ENCODE data around the gene NPLOC4.

Gene NPLOC4

DNA sequence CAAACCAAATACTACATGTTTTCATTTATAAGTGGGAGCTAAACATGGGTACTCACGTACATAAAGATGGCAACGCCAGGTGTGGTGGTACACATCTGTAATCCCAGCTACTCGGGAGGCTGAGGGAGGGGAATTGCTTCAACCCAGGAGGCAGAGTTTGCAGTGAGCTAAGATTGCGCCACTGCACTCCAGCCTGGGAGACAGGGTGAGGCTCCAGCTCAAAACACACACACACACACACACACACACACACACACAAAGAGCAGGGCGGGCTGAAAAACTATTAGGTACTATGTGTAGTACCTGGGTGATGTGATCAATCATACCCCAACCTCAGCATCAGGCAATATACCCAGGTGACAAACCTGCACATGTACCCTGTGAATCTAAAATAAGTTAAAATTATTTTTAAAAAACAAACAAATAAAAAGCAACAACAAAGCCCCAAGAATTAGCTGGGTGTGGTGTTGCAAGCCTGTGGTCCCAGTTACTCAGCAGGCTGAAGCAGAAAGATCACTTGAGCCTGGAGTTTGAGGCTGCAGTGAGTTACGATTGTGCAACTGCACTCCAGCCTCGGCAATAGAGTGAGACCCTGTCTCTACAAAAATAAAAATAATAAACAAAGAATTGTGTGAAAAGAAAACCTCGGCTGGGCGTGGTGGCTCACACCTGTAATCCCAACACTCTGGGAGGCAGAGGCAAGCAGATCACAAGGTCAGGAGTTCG lies 72.9 kb downstream of the NPLOC4 start:
- peak in 1 of 2 experiments; percentile 20 for DNase-seq

DNA sequence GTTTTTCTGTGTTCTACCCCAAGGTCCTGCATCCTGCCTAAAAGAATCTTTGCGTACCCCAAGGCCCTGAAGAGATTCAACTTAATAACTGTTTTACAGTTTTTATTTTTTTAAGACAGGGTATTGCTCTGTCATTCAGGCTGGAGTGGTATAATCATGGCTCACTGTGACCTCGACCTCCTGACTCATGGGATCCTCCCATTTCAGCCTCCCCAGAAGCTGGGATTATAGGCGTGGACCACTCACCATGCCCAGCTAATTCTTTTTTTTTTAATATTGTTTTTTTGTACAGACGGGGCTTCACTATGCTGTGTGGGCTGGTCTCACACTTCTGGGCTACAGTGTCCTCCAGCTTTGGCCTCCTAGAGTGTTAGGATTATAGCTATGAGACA lies 75.4 kb downstream of the NPLOC4 start:
- no peak for DNase-seq

DNA sequence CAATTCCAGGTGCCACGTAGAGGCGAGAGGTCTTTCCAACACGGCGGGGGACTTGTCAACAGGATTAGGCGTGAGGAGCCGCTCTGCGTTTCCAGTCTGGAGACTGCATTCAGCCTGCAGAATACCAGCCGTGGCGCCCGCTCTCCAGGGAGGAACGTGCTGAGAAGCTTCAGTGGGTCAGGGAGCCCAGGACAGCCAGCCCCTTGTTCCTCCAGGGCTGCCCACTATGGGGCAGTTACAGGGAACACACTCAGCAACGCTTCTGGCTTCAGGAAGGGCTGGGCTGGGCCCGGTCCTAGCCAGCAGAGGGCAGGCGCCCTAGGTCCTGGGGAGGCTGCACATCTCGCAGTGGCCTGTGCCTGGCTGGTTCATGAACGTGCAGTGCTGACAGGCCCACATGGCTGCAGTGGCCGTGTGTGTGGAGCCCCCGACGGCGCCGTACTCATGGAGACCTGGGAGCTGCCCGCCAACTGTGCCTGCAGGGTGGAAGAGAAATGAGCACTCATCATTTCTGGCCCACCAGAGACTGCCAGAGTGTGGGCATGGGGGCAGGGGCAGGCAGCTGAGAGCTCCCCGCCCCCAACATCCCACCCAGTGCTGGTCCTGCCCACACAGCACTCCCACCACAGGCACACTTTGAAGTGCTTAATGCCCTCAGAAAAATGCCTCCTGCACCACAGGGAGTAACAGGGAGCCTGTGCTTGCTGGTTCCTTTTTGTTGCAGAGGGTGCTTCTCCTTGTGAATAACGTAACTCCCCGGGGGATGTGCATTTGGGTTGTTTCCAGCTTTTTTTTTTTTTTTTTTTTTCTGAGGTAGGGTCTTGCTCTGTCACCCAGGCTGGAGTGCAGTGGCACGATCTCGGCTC lies 77.7 kb downstream of the NPLOC4 start:
- no peak for DNase-seq

DNA sequence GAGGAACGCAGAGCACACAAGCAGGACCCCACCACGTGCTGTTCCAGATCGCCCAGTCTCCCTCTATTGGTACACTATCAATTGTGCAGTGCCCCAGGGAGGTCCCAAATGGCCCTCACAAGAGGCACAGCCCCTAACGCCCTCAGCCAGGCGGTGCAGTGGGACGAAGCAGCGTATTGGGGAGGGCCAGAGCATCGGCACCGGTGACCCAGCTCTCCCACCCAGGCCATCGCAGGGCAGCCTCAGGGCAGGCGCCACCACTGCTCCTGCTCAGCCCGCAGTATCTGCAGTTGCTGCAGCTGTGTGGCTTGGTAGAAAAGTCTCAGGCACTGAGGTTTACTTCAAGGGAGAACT lies 78.8 kb downstream of the NPLOC4 start:
- no peak for DNase-seq

DNA sequence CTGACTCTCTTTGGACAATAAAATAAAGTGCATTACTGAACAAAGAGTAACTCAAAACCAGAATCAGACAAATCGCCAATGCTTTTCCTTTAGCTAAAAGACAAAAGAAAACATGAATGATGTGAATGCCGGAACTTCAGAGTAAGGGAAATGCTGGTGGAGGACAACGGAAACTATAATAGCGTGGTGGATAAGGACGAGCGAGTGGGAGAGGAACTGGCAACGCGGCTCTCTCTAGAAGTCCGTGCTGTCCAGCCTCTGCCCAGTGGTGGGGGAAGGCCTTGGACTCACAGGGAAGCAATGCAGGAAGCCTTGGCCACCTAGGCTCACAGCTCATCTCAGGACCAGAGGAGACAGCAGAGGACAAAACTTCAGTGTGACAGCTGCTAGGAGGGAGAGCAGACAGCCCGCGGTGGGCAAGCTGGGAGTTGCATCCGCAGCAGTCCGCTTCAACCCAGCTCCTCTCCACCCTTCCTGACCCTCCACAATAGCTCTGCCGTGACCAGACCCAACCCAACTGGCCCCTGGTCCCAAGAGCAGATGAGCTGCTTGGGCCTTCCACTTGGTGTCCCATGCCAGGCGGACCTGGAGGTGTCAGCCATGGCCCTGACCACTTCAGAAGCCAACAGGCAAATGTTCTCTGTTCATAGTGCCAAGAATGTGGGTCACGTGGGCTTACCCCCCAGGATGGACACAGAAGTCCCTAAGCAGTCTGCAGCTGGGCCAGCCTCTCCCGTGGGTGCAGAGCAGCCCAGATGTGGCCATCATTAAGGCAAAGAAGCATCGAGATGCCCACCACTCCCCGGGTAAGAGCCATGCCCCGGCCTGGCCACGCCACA lies 79.4 kb downstream of the NPLOC4 start:
- no peak for DNase-seq

DNA sequence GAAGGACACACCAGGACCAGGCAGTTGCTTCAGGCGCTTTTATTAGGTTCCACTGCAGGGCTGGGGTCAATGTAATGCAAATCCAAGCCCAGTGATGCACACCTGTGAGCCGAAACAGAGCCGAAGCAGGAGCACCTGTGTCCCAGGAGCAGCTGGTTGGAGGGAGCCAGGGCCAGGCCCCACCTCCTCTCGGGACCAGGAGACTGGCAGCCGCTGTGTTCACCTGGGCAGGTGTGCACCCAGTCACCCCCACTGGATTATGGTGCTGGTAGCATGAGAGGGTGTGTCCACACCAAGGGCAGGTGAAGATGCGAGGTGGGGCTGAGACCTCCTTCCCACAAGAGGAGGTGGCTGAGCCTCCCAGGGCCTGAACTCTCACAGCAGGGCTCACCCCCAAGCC lies 80.0 kb downstream of the NPLOC4 start:
- DNase-seq, result no peak

DNA sequence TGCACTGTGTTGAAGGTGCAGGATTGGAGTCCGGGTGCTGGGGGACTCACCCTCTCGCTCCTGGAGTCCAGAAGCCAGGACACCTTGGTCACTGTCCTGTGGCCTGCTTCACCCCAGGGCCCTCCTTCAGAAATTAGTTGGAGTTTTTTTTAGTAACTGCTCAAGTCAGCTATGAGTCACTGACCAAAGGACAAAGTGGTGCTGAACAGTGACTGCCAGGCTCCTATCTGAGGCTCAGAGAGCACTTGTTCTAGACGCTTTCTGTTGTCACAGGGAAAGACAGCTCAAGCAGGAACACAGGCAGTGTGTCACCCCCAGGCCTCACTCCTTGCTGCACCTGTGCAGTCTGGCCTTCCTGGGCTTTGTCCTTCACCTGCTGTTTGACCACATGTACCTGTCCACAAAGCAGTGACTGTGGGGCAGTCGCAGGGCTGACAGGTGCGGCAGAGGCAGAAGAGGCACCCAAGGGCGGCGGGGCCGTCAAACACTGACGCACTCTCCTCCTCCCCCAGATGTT lies 80.7 kb downstream of the NPLOC4 start:
- DNase-seq, result no peak

DNA sequence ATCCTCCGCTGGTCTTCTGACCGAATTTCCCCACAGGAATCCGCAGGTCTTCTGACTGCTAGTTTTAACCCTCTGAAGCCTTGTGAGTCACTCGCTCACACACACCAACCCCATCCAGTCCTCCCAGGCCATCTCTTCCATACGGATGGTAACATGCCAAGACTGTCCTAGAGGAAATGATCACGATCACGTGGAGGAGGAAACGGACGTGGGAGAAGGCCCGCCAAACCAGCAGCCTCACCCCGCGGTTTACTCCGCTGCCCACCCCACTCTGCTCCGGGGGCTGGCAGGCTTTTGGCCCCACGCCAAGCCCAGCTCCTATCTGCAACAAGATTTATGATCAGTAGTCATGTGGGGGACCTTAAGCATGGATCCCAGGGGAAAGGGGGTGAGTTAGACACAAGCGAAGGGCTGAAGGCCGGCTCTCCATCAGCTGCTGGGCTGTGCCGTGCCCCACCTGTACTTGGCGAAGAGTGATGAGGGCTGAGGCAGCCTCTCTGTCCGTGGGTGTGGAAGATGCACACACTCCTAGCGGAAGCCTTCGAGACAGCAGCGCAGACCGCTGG lies 83.2 kb downstream of the NPLOC4 start:
- DNase-seq, result peak; percentile 67 to 82

DNA sequence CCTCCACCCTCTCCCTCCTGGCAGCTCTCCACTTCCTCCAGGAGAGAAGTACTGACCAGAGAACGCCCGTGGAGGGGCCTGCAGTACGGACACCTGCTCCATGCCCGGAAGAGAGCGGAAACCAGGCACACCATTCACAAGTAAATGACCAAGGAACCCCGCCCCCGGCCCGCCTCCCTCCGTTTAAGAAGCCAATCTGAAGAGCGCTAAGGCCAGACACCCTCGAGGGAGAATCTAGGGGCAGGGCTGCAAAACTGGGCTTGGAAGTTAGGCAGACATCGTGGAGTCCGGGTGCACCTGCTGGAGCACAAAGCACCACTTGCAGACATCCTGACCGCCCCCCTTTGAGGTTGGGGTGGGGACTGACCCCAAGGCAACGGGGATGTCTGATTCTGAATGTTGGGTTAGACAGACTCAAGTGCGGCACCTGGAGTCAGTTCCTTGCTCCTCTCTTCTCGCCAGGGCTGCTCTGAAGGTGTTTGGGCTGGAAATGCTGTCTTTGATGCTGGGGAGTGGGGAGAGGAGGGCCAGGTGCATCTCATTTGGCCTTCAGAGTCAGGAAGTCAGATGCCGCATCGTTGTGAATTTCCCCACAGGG lies 83.8 kb downstream of the NPLOC4 start:
- DNase-seq, result peak; percentile 93 to 99

DNA sequence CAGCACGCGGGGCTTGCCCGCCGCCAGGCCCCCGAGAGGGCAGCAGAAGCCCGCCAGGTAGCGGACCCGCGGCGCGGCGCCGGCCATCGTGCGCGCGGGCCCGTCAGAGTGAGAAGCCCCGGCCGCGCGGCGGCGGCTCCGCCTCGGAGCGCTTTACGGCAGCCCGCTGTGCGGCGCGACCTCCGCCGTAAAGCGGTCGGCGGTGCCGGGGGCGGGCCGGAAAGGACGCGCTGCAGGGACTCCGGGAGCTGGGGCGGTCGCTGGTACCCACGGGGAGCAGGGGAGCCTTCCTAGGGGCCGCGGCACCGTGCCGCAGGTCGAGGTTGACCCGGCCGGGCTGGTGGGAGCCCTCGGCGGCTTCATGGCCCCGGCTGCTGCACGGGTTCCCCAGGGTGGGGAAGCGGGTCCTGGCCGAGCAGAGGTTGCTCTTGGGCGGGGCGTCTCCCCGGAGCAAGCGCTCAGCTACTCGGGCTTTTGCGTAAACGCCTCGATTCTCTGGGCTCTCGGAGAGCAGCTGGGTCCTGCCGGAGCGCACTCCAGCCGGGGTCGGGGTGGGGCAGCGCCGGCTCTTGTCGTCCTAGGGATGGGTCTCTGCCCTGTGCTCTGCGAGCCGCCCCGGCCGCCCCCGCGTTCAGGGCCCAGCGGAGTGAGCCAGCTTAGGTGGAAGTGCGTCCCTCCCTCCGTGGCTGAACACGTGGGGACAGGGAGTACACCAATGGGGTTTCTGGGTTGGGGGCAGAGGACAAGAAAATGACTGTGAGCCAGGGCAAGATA lies 84.5 kb downstream of the NPLOC4 start, which contains the start of gene FAAP100:
TSS of gene FAAP100 (minus strand) at position 110 of the 774 bp plus-strand sequence. CDS start at position 87, 23 bp downstream.
- DNase-seq, result peak; percentile 68 to 83

DNA sequence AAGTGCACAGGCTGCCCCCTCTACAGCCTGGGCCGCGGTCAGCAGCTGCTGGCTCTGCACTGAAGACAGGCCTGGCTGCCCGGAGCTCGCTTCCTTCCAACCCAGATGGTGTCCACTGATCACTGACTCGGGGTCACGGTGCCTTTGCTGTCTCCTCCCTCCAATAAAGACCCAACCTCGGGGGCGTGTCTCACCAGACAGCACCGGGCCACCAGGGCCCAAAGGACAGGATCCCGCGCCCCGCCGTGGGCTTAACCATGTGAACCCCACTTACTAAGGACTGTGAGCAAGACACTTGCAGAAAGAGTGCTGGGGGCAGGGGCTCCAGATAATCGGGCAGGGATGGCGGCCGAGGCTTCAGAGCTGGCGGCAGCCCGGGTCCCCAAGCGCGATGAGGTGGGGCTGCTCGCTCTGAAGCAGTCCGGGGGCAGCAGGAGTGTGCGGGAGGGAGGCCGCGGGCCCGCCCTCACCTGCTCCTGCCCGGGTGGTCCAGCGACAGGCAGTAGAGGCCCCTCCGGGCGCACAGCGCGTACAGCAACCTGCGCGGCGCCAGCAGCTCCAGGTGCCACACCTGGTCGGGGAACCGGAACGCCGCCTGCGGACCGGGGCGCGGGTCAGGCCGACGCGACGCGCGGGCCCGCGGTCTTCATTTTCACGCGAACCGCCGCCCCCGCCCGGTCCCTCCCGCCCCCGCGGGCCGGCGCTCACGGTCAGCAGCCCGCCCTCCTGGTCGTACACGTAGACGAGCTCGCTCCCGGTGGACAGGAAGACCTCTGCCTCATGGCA lies 85.3 kb downstream of the NPLOC4 start:
- DNase-seq, result no peak

DNA sequence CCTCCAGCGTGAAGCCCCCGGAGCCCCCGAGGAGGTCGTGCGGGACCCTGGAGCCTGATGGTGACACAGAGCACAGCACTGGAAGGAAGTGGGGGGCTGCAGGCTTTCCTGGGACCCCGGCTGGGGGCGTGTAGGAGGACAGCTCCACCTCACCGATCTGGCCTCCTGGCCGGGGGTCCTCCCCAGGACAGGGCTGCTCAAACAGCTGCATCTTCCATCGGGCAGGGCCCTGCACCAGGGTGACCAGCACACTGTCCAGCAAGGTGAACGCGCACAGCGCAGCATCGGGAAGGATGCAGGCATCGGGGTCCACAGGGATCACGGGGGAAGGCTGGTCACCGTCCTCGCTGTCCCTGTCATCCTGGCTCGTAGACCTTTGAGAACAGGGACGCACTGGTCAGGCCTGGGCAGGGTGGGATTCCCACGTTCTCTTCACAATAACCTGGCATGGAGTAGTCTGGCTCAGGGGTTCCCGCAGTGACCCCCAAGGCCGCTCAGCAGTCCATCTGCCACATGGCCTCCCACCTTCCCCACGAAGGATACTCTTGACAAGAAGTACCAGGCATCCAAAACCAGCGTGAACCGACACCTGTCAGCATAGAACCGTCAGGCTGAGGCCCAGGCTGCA lies 86.0 kb downstream of the NPLOC4 start:
- DNase-seq, result no peak

DNA sequence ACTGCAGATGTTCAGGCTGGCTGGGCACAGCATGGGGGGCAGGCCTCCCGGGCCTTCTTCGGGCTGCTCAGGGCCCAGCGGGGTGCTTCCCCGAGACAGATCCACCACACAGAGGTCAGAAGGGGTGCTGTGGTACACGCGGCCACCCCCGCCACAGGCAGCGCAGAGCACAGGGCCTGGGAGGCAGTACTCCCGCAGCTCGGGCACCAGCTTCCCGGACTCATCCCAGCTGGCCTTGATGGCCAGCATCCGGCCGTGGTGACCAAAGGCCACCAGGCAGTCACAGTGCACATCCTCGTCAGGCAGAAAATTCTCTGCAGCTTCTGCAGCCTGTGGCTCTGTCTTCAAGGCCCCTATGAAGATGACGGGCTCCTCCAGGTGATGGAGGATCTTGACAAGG lies 86.6 kb downstream of the NPLOC4 start:
- DNase-seq, result no peak

DNA sequence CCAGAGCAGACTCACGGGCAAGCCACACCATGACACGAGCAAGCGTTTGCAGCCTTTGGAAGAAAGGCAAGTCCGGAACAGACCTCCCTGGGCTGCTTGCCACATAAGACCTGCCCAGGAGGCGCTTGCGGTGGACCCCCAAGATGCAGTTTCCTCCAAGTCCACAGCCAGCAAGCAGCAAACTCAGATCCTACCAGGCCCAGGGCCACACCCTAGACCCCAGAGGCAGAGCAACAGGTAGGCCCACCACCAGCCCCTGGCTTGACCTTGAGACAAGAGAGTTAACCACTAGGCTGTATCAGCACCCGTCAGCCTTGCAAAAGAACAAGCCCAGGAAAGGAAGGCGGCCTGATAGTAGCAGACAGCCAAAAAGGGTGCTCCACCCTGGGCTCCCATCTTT lies 87.1 kb downstream of the NPLOC4 start:
- DNase-seq, result no peak

DNA sequence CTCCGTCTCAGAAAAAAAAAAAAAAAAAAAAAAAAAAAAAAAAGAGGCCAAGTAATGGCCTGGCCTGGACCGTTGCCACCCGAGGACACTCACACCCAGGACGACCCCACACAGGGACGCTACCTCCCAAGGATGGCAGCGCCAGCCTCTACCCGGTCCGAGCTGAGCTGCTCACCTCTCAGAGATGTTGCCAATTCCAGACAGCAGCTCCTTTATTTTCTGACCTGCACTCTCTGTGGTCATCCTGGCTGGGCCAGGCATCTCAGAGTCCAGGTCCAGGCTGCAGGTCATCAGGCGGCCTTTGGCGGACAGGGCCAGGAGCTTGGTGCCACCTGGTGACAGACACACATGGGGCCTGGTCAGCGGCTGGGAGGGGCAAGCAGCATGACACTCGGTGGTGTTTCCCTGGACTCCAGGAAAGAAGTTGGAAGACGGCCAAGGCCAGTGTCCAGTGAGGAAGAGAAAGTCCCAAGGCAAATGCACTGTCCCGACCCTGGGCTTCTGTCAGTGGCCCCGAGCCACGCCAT lies 87.8 kb downstream of the NPLOC4 start:
- DNase-seq, result no peak

DNA sequence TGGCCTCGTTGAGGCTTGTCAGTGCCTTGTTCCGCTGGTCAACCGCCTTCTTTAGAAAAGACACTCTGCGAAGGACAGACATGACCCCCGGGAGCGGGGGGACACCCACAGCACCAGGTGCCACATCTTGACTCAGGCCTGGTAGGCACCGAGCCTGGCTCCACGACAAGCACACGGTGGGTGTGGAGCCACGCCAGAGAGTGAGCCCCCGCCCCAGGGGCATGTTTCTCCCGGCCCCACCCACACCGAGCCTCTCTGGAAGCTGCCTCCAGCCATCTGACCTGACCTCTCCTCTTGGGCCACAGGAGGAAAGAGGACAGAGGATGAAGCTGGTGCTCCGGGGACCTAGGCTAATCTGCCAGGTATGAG lies 89.3 kb downstream of the NPLOC4 start:
- no peak for DNase-seq

DNA sequence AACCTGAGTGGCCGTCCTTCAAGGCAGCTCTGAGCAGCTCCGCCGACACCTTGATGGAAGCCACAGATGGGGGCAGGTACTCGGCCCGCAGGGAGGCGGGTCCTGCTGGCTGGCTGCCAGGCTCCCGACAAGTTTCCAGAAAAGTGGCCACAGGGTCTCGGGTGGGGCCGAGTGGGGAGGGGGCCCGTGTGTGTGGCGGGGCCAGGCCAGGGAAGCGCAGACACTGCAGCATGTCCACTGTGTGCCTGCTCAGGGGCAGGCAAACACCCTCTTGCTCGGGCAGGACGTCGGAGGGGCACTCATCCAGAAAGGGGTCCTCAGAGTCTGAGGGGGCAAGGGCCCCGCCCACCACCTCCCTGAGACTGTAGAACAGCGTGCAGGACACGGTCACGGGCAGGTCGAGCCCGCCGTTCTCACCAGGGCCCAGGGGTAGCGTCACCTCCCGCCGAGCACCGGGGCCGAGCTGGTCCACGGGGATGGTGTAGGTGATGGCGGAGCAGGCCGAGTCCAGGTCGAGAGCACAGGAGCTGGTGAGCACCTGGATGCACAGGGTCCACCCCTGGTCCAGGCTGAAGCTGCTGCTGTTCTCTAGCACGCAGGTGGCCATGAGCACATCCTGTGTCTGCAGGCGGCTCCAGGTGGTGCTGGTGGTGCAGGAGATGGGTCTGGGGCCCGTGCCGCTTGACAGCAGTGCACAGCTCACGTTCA lies 89.9 kb downstream of the NPLOC4 start:
- DNase-seq, result no peak

DNA sequence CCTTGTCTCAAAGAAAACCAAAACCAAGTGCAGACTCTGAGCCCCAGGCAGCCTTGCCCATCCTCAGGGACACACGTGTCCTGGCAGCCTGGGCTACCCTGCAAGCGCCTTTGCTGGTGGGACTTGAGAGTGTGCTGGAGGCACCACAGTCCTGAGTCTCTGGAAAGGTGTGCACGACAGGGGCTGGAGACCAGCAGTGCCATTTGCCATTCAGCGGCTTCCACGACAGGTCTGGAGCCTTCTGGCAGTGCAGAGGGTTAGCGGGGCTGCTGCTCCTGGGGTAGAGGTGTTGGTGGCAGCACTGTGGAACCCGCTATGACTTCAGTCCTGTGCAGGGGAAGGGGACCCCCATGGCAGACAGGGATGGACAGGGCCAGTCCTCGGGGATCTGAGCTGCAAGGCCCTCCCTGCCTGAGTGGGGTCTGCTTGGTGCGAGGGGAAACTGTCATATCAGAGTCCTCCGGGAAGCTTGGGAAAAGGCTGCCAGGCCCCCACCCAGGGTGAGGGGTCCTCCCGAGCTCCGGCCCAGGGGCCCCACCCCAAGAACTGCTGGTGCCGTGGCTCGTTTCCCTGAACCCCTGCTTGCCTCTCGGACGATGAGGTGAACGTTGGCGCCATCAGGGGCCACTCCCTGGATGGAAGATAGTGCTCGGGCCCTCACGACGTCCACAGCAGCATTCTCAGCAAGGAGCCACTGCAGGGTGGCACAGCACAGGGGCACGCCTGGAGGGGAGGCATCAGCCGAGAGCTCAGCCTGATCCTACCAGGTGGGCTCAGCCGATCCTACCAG lies 91.6 kb downstream of the NPLOC4 start:
- no peak for DNase-seq
